ENCODE data around the gene ZNF836.
A peak's percentile ranks its signal among the peaks of the same experiment; 100 is the strongest.

ZNF836 gene

DNA sequence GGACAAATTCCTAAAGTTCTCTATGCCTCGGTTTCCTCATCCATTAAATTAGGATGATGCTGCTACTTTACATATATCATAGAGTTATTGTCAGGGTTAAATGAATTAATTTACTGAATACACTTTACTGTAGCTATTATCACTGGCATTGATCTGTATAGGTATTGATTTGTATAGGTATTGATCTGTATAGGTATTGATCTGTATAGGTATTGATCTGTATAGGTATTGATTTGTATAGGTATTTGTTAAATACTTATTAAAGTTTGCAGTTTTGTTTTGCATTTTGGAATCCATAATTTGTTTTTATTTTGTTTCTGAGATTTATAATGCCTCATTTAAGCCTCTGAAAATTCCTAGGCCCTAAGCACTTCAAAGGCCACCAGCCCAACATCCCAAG lies 16.0 kb upstream of the ZNF836 start:
- Histone ChIP-seq H3K36me3 (ENCODE audit: control insufficient read depth, insufficient read depth, low read length) (no peaks in the 10 kb centered on the region), H4K5ac (ENCODE audit: low read length) (no peak overlapping the region), H3K18ac (ENCODE audit: low read length) (no peak overlapping the region), H2AK5ac (ENCODE audit: low read length) (no peak overlapping the region), H3K79me1 (ENCODE audit: low read length) (peaks cover 3% of the 10 kb centered on the region), H3K23ac (ENCODE audit: low read length) (no peak overlapping the region), H3K4me2 (ENCODE audit: low read length) (no peak overlapping the region), H3K4me3 (ENCODE audit: low read length) (no peak overlapping the region), H4K8ac (ENCODE audit: low read depth, low read length) (no peak overlapping the region), H3K27ac (ENCODE audit: low read depth, low read length) (no peak overlapping the region), H3K27me3 (ENCODE audit: insufficient read depth, low read length, poor library complexity) (no peaks in the 10 kb centered on the region), H3K9ac (ENCODE audit: low read length) (no peak overlapping the region), H3K56ac (ENCODE audit: low read length) (no peak overlapping the region), H3K4ac (ENCODE audit: low read depth, low read length) (no peak overlapping the region), H2BK120ac (ENCODE audit: low read depth, low read length) (no peak overlapping the region), H3K79me2 (ENCODE audit: control insufficient read depth, insufficient read depth, low read length) (peaks cover 22% of the 10 kb centered on the region), H2BK15ac (replicated peaks; ENCODE audit: low read depth) (no peak overlapping the region), H2BK5ac (ENCODE audit: low read length) (no peak overlapping the region), H3K4me1 (ENCODE audit: control insufficient read depth, low read depth, low read length) (peaks cover 10% of the 10 kb centered on the region)
- WGBS (ENCODE audit: extremely low coverage, insufficient coverage, low lambda C conversion rate): no CpG with 5 or more reads among the region's 1 CpG
- no peak for DNase-seq

GRCh38 chr19:52176574-52176973 lies 5.2 kb upstream of the ZNF836 start:
- Histone ChIP-seq H3K4ac (ENCODE audit: low read depth, low read length) (no peak overlapping the region), H3K9ac (ENCODE audit: low read length) (no peak overlapping the region), H4K8ac (ENCODE audit: low read depth, low read length) (no peak overlapping the region), H4K5ac (ENCODE audit: low read length) (no peak overlapping the region), H3K79me2 (ENCODE audit: control insufficient read depth, insufficient read depth, low read length) (no peaks in the 10 kb centered on the region), H2AK5ac (ENCODE audit: low read length) (no peak overlapping the region), H2BK5ac (ENCODE audit: low read length) (peak overlapping the region; percentile 50), H3K36me3 (ENCODE audit: control insufficient read depth, insufficient read depth, low read length) (no peaks in the 10 kb centered on the region), H3K23ac (ENCODE audit: low read length) (no peak overlapping the region), H3K4me2 (ENCODE audit: low read length) (no peak overlapping the region), H3K56ac (ENCODE audit: low read length) (no peak overlapping the region), H3K18ac (ENCODE audit: low read length) (peak overlapping the region; percentile 44), H2BK15ac (replicated peaks; ENCODE audit: low read depth) (no peak overlapping the region), H3K27ac (ENCODE audit: low read depth, low read length) (no peak overlapping the region), H3K4me3 (ENCODE audit: low read length) (no peak overlapping the region), H3K27me3 (ENCODE audit: insufficient read depth, low read length, poor library complexity) (no peaks in the 10 kb centered on the region), H3K79me1 (ENCODE audit: low read length) (no peaks in the 10 kb centered on the region), H3K4me1 (ENCODE audit: control insufficient read depth, low read depth, low read length) (peaks cover 8% of the 10 kb centered on the region), H2BK120ac (ENCODE audit: low read depth, low read length) (no peak overlapping the region)
- DNase-seq: peak; percentile 90
- WGBS (ENCODE audit: extremely low coverage, insufficient coverage, low lambda C conversion rate): no CpG with 5 or more reads among the region's 10 CpGs

DNA sequence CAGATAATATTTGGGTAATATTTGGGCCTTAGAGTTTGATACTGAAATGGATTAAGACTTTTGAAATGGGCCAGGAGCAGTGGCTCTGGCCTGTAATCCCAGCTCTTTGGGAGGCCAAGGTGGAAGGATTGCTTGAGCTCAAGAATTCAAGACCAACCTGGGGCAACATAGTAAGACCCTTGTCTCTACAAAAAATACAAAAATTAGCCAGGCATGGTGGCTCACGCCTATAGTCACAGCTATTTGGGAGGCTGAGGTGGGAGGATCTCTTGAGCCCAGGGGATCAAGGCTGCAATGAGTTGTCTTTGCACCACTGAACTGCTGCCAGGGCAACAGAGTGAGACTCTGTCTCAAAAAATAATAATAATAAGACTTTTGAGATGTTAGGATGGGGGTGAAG lies 926 bp upstream of the ZNF836 start:
- Histone ChIP-seq H3K27me3 (ENCODE audit: insufficient read depth, low read length, poor library complexity) (no peaks in the 10 kb centered on the region), H3K9ac (ENCODE audit: low read length) (no peak overlapping the region), H3K4ac (ENCODE audit: low read depth, low read length) (peak overlapping the region; percentile 79), H3K27ac (ENCODE audit: low read depth, low read length) (no peak overlapping the region), H3K4me3 (ENCODE audit: low read length) (no peak overlapping the region), H2BK120ac (ENCODE audit: low read depth, low read length) (no peak overlapping the region), H3K79me2 (ENCODE audit: control insufficient read depth, insufficient read depth, low read length) (no peaks in the 10 kb centered on the region), H2BK15ac (replicated peaks; ENCODE audit: low read depth) (no peak overlapping the region), H3K56ac (ENCODE audit: low read length) (peak overlapping the region; percentile 15), H2AK5ac (ENCODE audit: low read length) (no peak overlapping the region), H3K4me2 (ENCODE audit: low read length) (no peak overlapping the region), H3K79me1 (ENCODE audit: low read length) (peaks cover 3% of the 10 kb centered on the region), H3K36me3 (ENCODE audit: control insufficient read depth, insufficient read depth, low read length) (peaks cover 3% of the 10 kb centered on the region), H3K18ac (ENCODE audit: low read length) (peak overlapping the region; percentile 82), H3K23ac (ENCODE audit: low read length) (no peak overlapping the region), H4K8ac (ENCODE audit: low read depth, low read length) (no peak overlapping the region), H4K5ac (ENCODE audit: low read length) (peak overlapping the region; percentile 84), H3K4me1 (ENCODE audit: control insufficient read depth, low read depth, low read length) (peaks cover 8% of the 10 kb centered on the region), H2BK5ac (ENCODE audit: low read length) (no peak overlapping the region)
- no CpG with 5 or more reads among the region's 1 CpG for whole genome bisulfite sequencing (ENCODE audit: extremely low coverage, insufficient coverage, low lambda C conversion rate)
- no peak for DNase-seq

DNA sequence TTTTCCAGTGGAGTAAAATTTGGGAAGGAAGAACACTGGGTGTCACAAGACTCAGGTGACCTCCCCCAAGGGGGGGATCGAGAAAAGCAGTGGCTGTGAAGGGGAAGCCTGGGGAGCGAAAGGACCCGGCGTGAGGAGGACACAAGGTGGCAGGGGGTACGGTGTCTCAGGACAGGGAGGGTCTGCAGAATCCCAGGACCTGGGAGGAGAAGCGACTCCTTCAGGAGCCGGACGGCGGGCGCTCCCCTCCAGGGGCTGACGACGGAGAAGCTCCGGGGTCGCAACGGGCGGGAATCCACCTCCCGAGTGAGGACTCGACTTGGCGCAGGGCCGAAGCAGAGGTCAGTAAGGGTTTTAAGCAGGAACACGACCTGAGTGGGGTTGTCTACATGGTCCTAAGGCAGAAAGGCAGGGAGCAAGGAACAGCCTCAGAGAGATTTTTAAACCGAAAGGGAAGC lies 529 bp downstream of the ZNF836 start:
- H3K4me2 ChIP-seq (ENCODE audit: low read length): peak overlapping the region; percentile 95
- peak overlapping the region; percentile 98 for H3K4me3 ChIP-seq (ENCODE audit: low read length)
- H3K79me1 ChIP-seq (ENCODE audit: low read length): peaks cover 3% of the 10 kb centered on the region
- H3K18ac ChIP-seq (ENCODE audit: low read length): peak overlapping the region; percentile 34
- no peak overlapping the region for H2BK120ac ChIP-seq (ENCODE audit: low read depth, low read length)
- no peaks in the 10 kb centered on the region for H3K27me3 ChIP-seq (ENCODE audit: insufficient read depth, low read length, poor library complexity)
- H3K4ac ChIP-seq (ENCODE audit: low read depth, low read length): no peak overlapping the region
- H3K79me2 ChIP-seq (ENCODE audit: control insufficient read depth, insufficient read depth, low read length): no peaks in the 10 kb centered on the region
- H3K56ac ChIP-seq (ENCODE audit: low read length): peak overlapping the region; percentile 88
- H3K36me3 ChIP-seq (ENCODE audit: control insufficient read depth, insufficient read depth, low read length): peaks cover 3% of the 10 kb centered on the region
- H2BK15ac ChIP-seq (replicated peaks; ENCODE audit: low read depth): no peak overlapping the region
- peaks cover 6% of the 10 kb centered on the region for H3K4me1 ChIP-seq (ENCODE audit: control insufficient read depth, low read depth, low read length)
- H2BK5ac ChIP-seq (ENCODE audit: low read length): no peak overlapping the region
- no peak overlapping the region for H2AK5ac ChIP-seq (ENCODE audit: low read length)
- no CpG with 5 or more reads among the region's 22 CpGs for WGBS (ENCODE audit: extremely low coverage, insufficient coverage, low lambda C conversion rate)
- H4K5ac ChIP-seq (ENCODE audit: low read length): no peak overlapping the region
- peak; percentile 43 for DNase-seq
- H3K27ac ChIP-seq (ENCODE audit: low read depth, low read length): no peak overlapping the region
- no peak overlapping the region for H4K8ac ChIP-seq (ENCODE audit: low read depth, low read length)
- no peak overlapping the region for H3K23ac ChIP-seq (ENCODE audit: low read length)
- H3K9ac ChIP-seq (ENCODE audit: low read length): peak overlapping the region; percentile 97

- WGBS (ENCODE audit: extremely low coverage, insufficient coverage, low lambda C conversion rate): no CpG with 5 or more reads among the region's 5 CpGs
- H3K27ac ChIP-seq (ENCODE audit: low read depth, low read length): no peak overlapping the region
- H2BK120ac ChIP-seq (ENCODE audit: low read depth, low read length): no peak overlapping the region
Observed at GRCh38 chr19:52170304-52170703, 1.1 kb downstream of the ZNF836 start.

More at GRCh38 chr19:52170304-52170703, 1.1 kb downstream of the ZNF836 start:
- peaks cover 4% of the 10 kb centered on the region for H3K36me3 ChIP-seq (ENCODE audit: control insufficient read depth, insufficient read depth, low read length)
- no peaks in the 10 kb centered on the region for H3K79me2 ChIP-seq (ENCODE audit: control insufficient read depth, insufficient read depth, low read length)
- H2BK5ac ChIP-seq (ENCODE audit: low read length): no peak overlapping the region
- peaks cover 4% of the 10 kb centered on the region for H3K4me1 ChIP-seq (ENCODE audit: control insufficient read depth, low read depth, low read length)
- no peak overlapping the region for H3K4ac ChIP-seq (ENCODE audit: low read depth, low read length)
- no peak overlapping the region for H4K8ac ChIP-seq (ENCODE audit: low read depth, low read length)
- no peak overlapping the region for H4K5ac ChIP-seq (ENCODE audit: low read length)
- no peak overlapping the region for H3K23ac ChIP-seq (ENCODE audit: low read length)
- H3K4me2 ChIP-seq (ENCODE audit: low read length): peak overlapping the region; percentile 95
- no peak for DNase-seq
- peak overlapping the region; percentile 98 for H3K4me3 ChIP-seq (ENCODE audit: low read length)
- H3K56ac ChIP-seq (ENCODE audit: low read length): peak overlapping the region; percentile 88
- H3K18ac ChIP-seq (ENCODE audit: low read length): no peak overlapping the region
- H3K79me1 ChIP-seq (ENCODE audit: low read length): peaks cover 3% of the 10 kb centered on the region
- H2BK15ac ChIP-seq (replicated peaks; ENCODE audit: low read depth): no peak overlapping the region
- H3K9ac ChIP-seq (ENCODE audit: low read length): peak overlapping the region; percentile 97
- no peaks in the 10 kb centered on the region for H3K27me3 ChIP-seq (ENCODE audit: insufficient read depth, low read length, poor library complexity)
- no peak overlapping the region for H2AK5ac ChIP-seq (ENCODE audit: low read length)

All from mesendoderm (in vitro differentiated cells).